Measurements from ENCODE around the gene ARHGEF11. TPM values are rescaled to one million over a fixed set of nuclear protein-coding genes. Genes with fewer than 3 reads are reported as not detected.

Gene ARHGEF11
- polyA plus RNA-seq, 1 donor (not counting 4 experiments of a cell fraction or from before 2014, with no cell fraction given), result 8.0 TPM

GRCh38 chr1:157092831-157093230 lies 47.3 kb upstream of the ARHGEF11 start:
- TF ChIP-seq EZH2 (IDR thresholded peaks at IDR 0.05; ENCODE audit: low read length), result no peak
- TF ChIP-seq CTCF (optimal IDR thresholded peaks at IDR 0.05 in 1 of 3, IDR thresholded peaks at IDR 0.05 in 1 of 3, conservative IDR thresholded peaks at IDR 0.05 in 1 of 3; ENCODE audit: extremely low read depth in 1 of 3, insufficient read depth in 2 of 3, low read length in 3 of 3), result no peak
- no peak overlapping the region for H2AFZ ChIP-seq (ENCODE audit: control insufficient read depth, low read length)
- FAIRE-seq (no peak), DNase-seq (ENCODE audit: low read depth, low spot score) (no peak)
- H3K4me2 ChIP-seq (ENCODE audit: control insufficient read depth, extremely low read depth, insufficient read depth, low read depth, low read length), result no peak overlapping the region
- H3K27me3 ChIP-seq (ENCODE audit: control insufficient read depth, extremely low read depth, insufficient read depth, low read length), result no peaks in the 10 kb centered on the region
- H3K4me1 ChIP-seq (ENCODE audit: control insufficient read depth, extremely low read depth, insufficient read depth, low read length), result peaks cover 3% of the 10 kb centered on the region
- H3K9me1 ChIP-seq (ENCODE audit: control insufficient read depth, extremely low read depth, insufficient read depth, low read length), result no peaks in the 10 kb centered on the region
- H3K9me3 ChIP-seq (ENCODE audit: control insufficient read depth, low read depth, low read length), result no peaks in the 10 kb centered on the region
- dilution Hi-C loops (cut with MboI; ENCODE audit: extremely low pct_ligation_motif_present, low sequenced_read_pairs), result no loop called here
- no peaks in the 10 kb centered on the region for H4K20me1 ChIP-seq (ENCODE audit: control insufficient read depth, extremely low read depth, insufficient read depth, low read length)
- no peak overlapping the region for H3K27ac ChIP-seq (ENCODE audit: control insufficient read depth, insufficient read depth, low read length)
- H3K79me2 ChIP-seq (ENCODE audit: control insufficient read depth, insufficient read depth, low read length), result no peaks in the 10 kb centered on the region
- no peak overlapping the region for H3K9ac ChIP-seq (ENCODE audit: control insufficient read depth, extremely low read depth, insufficient read depth, low read length)
- H3K36me3 ChIP-seq (ENCODE audit: control insufficient read depth in 2 of 2, extremely low read depth in 1 of 2, insufficient read depth in 2 of 2, low read length in 2 of 2), result no peaks in the 10 kb centered on the region
- no peak overlapping the region for H3K4me3 ChIP-seq (ENCODE audit: control insufficient read depth in 2 of 3, extremely low read depth in 1 of 3, insufficient read depth in 2 of 3, low read depth in 1 of 3, low read length in 3 of 3)

- Histone ChIP-seq H3K9ac (ENCODE audit: control insufficient read depth, extremely low read depth, insufficient read depth, low read length) (no peak overlapping the region), H3K27ac (ENCODE audit: control insufficient read depth, insufficient read depth, low read length) (no peak overlapping the region), H3K4me2 (ENCODE audit: control insufficient read depth, extremely low read depth, insufficient read depth, low read depth, low read length) (no peak overlapping the region), H3K79me2 (ENCODE audit: control insufficient read depth, insufficient read depth, low read length) (no peaks in the 10 kb centered on the region), H3K27me3 (ENCODE audit: control insufficient read depth, extremely low read depth, insufficient read depth, low read length) (no peaks in the 10 kb centered on the region), H3K4me3 (ENCODE audit: control insufficient read depth in 2 of 3, extremely low read depth in 1 of 3, insufficient read depth in 2 of 3, low read depth in 1 of 3, low read length in 3 of 3) (no peak overlapping the region), H4K20me1 (ENCODE audit: control insufficient read depth, extremely low read depth, insufficient read depth, low read length) (no peaks in the 10 kb centered on the region), H3K9me1 (ENCODE audit: control insufficient read depth, extremely low read depth, insufficient read depth, low read length) (no peaks in the 10 kb centered on the region), H3K4me1 (ENCODE audit: control insufficient read depth, extremely low read depth, insufficient read depth, low read length) (peaks cover 3% of the 10 kb centered on the region), H2AFZ (ENCODE audit: control insufficient read depth, low read length) (no peak overlapping the region), H3K9me3 (ENCODE audit: control insufficient read depth, low read depth, low read length) (no peaks in the 10 kb centered on the region), H3K36me3 (ENCODE audit: control insufficient read depth in 2 of 2, extremely low read depth in 1 of 2, insufficient read depth in 2 of 2, low read length in 2 of 2) (no peaks in the 10 kb centered on the region)
- DNase-seq (ENCODE audit: low read depth, low spot score) (no peak), FAIRE-seq (no peak)
- TF ChIP-seq CTCF (optimal IDR thresholded peaks at IDR 0.05 in 1 of 3, IDR thresholded peaks at IDR 0.05 in 1 of 3, conservative IDR thresholded peaks at IDR 0.05 in 1 of 3; ENCODE audit: extremely low read depth in 1 of 3, insufficient read depth in 2 of 3, low read length in 3 of 3), result no peak
- TF ChIP-seq EZH2 (IDR thresholded peaks at IDR 0.05; ENCODE audit: low read length), result no peak
- dilution Hi-C loops (cut with MboI; ENCODE audit: extremely low pct_ligation_motif_present, low sequenced_read_pairs), result no loop called here
Observed at GRCh38 chr1:157091668-157092273, 46.2 kb upstream of the ARHGEF11 start.
